ENCODE results near the gene KCTD19. TPM values are rescaled to one million over a fixed set of nuclear protein-coding genes. Genes with fewer than 3 reads are reported as not detected.

Gene KCTD19
- total RNA-seq, 2 experiments from 2014 or later = not detected

DNA sequence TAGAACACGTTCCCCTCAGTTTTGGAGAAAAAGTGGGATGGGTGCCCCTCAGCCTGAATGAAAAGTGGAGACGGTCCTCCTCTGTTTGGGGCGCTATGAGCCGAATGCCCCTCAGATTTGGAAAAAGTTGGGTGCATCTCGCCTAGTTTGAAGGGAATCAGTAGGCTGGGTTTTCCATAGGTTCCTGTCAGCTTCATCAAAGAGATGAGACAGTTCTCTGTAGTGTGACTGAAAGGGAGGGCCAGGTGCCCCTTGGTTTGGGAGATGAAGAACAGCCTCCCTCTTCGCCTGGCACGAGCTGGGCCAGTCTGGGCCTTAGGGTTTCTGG is 78.5 kb downstream of the KCTD19 start:
- POLR2A ChIA-PET = interaction anchor here (0.9 to 6.2 kb wide), 10 partner anchors 9 to 234 kb away, joined by 3 to 81 read pairs (median 4); partner anchors contain the start of genes ATP6V0D1, B3GNT9 and TMEM208
- Mint-ChIP-seq H3K27ac (peak overlapping the region; percentile 68), H3K36me3 (ENCODE audit: low read depth) (no peaks in the 10 kb centered on the region), H3K9me3 (no peaks in the 10 kb centered on the region), H3K4me3 (peak overlapping the region; percentile 97), H3K4me1 (ENCODE audit: low read depth) (peaks cover 42% of the 10 kb centered on the region), H3K27me3 (peaks cover 13% of the 10 kb centered on the region)
- Histone ChIP-seq H3K9me3 (ENCODE audit: control insufficient read depth in 1 of 2, insufficient read depth in 1 of 2, low read length in 2 of 2) (no peaks in the 10 kb centered on the region), H3K27ac (ENCODE audit: low read depth in 1 of 2, low read length in 2 of 2) (no peak overlapping the region), H3K27me3 (ENCODE audit: control insufficient read depth in 1 of 2, insufficient read depth in 2 of 2, low read length in 2 of 2) (peaks cover 0 to 6% of the 10 kb centered on the region in 2 experiments), H3K36me3 (ENCODE audit: insufficient read depth, low read length) (no peaks in the 10 kb centered on the region), H3K4me1 (ENCODE audit: insufficient read depth, low read length) (peaks cover 67% of the 10 kb centered on the region), H3K4me3 (ENCODE audit: low read length) (peak overlapping the region; percentile 87)
- intact Hi-C loops (cut with DNase I, micrococcal nuclease) = loop anchor here (5.0 to 10.0 kb wide), 3 partner anchors 141 to 837 kb away; partner anchors contain the start of genes NFATC3 (in 1 of the 2), PHAF1 (in 1 of the 2), RANBP10 (in 1 of the 2) and TSNAXIP1 (in 1 of the 2)
- CTCF ChIA-PET = interaction anchor here (1.0 to 5.3 kb wide), 4 partner anchors 21 to 417 kb away, joined by 3 to 31 read pairs (median 4); partner anchors contain the start of genes NAE1 and TMEM208
- TF ChIP-seq, protein P1, sequence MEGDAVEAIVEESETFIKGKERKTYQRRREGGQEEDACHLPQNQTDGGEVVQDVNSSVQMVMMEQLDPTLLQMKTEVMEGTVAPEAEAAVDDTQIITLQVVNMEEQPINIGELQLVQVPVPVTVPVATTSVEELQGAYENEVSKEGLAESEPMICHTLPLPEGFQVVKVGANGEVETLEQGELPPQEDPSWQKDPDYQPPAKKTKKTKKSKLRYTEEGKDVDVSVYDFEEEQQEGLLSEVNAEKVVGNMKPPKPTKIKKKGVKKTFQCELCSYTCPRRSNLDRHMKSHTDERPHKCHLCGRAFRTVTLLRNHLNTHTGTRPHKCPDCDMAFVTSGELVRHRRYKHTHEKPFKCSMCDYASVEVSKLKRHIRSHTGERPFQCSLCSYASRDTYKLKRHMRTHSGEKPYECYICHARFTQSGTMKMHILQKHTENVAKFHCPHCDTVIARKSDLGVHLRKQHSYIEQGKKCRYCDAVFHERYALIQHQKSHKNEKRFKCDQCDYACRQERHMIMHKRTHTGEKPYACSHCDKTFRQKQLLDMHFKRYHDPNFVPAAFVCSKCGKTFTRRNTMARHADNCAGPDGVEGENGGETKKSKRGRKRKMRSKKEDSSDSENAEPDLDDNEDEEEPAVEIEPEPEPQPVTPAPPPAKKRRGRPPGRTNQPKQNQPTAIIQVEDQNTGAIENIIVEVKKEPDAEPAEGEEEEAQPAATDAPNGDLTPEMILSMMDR (IDR thresholded peaks at IDR 0.05) = no peak
- DNase-seq (no peak), ATAC-seq (ENCODE audit: poor library complexity) (no peak)

DNA sequence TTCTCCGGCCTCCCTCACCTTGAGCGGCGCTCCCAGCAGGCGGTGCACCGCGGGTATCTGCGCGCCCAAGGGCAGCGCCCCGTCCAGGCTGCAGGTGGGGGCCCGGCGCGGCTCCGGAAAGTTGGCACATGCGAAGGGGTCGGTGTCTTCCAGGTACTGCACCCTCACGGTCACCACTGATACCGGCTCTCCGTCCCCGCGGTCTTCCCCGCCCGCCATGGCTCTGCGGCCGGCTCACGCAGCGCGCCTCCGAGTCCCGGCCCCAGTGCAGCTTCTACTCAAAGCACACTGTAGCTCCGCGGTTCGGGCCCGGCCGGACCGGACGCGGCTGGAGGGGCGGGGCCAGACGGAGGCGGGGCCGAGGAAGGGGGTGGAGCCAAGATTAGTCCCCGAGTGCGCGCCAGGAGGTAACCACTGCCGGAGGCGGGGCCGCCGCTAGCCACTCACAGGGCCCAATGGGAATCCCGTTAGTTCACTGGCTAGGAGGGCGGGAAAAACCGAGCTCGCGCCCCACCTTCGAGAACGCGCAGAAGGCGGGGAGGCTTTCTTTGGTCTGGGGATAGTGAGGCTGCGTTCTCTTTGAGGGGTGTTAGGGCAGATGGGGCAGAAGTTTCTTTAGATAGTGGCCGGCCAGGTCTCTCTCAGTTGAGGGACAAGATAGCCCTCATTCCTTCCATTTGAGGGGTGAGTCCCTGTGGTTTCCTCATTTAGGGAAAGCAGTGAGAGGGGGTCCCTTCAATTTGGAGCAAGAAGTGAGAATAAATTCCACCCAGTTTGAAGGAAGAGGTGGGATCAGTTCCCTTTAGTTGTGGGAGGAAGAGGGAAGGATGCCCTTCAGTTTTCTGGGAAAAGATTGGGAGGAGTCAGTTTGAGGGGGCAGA is 79.1 kb downstream of the KCTD19 start, which contains the start of gene FHOD1:
Gene FHOD1, minus strand, starts transcription at position 290 of the 881 bp plus-strand sequence. Its CDS starts 71 bp downstream, at position 219.
- Histone ChIP-seq H3K9me3 (ENCODE audit: control insufficient read depth in 1 of 2, insufficient read depth in 1 of 2, low read length in 2 of 2) (no peaks in the 10 kb centered on the region), H3K27me3 (ENCODE audit: control insufficient read depth in 1 of 2, insufficient read depth in 2 of 2, low read length in 2 of 2) (peaks cover 0 to 6% of the 10 kb centered on the region in 2 experiments), H3K4me3 (ENCODE audit: low read length) (peak within 1 kb of the TSS; percentile 87), H3K36me3 (ENCODE audit: insufficient read depth, low read length) (no peaks in the 10 kb centered on the region), H3K4me1 (ENCODE audit: insufficient read depth, low read length) (peaks cover 69% of the 10 kb centered on the region), H3K27ac (ENCODE audit: low read depth in 1 of 2, low read length in 2 of 2) (peak within 1 kb of the TSS; percentile 65 to 74)
- intact Hi-C loops (cut with DNase I, micrococcal nuclease) = loop anchor here (1.0 to 10.0 kb wide), 4 partner anchors 20 to 837 kb away; partner anchors contain the start of genes NFATC3 (in 1 of the 2), PHAF1 (in 1 of the 2), RANBP10 (in 1 of the 2) and TMEM208 (in 1 of the 2)
- Mint-ChIP-seq H3K9me3 (no peaks in the 10 kb centered on the region), H3K36me3 (ENCODE audit: low read depth) (no peaks in the 10 kb centered on the region), H3K27me3 (peaks cover 13% of the 10 kb centered on the region), H3K27ac (peak within 1 kb of the TSS; percentile 68), H3K4me3 (peak within 1 kb of the TSS; percentile 97), H3K4me1 (ENCODE audit: low read depth) (peaks cover 42% of the 10 kb centered on the region)
- CTCF ChIA-PET = interaction anchor here (1.0 to 5.3 kb wide), 5 partner anchors 20 to 417 kb away, joined by 3 to 31 read pairs (median 3); partner anchors contain the start of genes NAE1 and TMEM208
- ATAC-seq (ENCODE audit: poor library complexity) (peak; percentile 74), DNase-seq (peak; percentile 86 to 99 (median 96))
- TF ChIP-seq, protein P1 (IDR thresholded peaks at IDR 0.05) = no peak
- POLR2A ChIA-PET = interaction anchor here (0.6 to 6.2 kb wide), 11 partner anchors 8 to 234 kb away, joined by 3 to 81 read pairs (median 4); partner anchors contain the start of genes ATP6V0D1, B3GNT9 and TMEM208

DNA sequence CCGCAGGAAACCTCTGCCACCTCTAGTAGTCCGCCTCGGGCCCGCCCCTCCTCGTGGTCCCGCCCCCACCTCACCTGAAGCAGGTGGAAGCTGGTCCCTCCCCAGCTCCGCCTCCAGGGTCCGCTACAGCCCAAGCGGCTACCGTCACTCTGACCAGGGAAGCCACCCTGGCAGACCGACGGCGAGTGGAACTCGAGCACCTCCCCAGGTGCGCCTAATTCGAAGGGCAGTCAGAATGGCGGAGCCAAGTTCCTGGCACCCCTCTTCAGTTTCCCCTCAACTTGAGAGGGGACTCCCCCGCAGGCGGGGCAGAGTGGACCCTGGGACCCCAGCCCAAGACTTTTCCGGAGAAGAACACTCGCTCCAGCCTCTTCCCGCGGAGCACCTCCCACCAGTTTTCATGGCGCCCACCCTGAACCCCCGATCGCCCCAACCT is 79.8 kb downstream of the KCTD19 start:
- CTCF ChIA-PET = interaction anchor here (1.3 to 5.3 kb wide), 2 partner anchors 19 to 235 kb away, joined by 3 to 31 read pairs; partner anchors contain the start of gene TMEM208
- peak; percentile 4 for ATAC-seq (ENCODE audit: poor library complexity)

More for the DNA sequence above, 79.8 kb downstream of the KCTD19 start:
- Mint-ChIP-seq H3K27ac (peak overlapping the region; percentile 68), H3K36me3 (ENCODE audit: low read depth) (no peaks in the 10 kb centered on the region), H3K4me1 (ENCODE audit: low read depth) (peaks cover 42% of the 10 kb centered on the region), H3K27me3 (peaks cover 10% of the 10 kb centered on the region), H3K9me3 (no peaks in the 10 kb centered on the region), H3K4me3 (peak overlapping the region; percentile 97)
- H3K4me3 ChIP-seq (ENCODE audit: low read length) = peak overlapping the region; percentile 87
- POLR2A ChIA-PET = interaction anchor here (0.6 to 6.2 kb wide), 6 partner anchors 8 to 234 kb away, joined by 3 to 81 read pairs (median 4); partner anchors contain the start of genes ATP6V0D1, B3GNT9 and TMEM208
- TF ChIP-seq, protein P1 (IDR thresholded peaks at IDR 0.05) = no peak
- DNase-seq = peak in 8 of 14 experiments; percentile 24 to 63 (median 46)
- H3K4me1 ChIP-seq (ENCODE audit: insufficient read depth, low read length) = peaks cover 72% of the 10 kb centered on the region
- no peaks in the 10 kb centered on the region for H3K9me3 ChIP-seq (ENCODE audit: control insufficient read depth in 1 of 2, insufficient read depth in 1 of 2, low read length in 2 of 2)
- H3K27me3 ChIP-seq (ENCODE audit: control insufficient read depth in 1 of 2, insufficient read depth in 2 of 2, low read length in 2 of 2) = peaks cover 0 to 6% of the 10 kb centered on the region in 2 experiments
- H3K27ac ChIP-seq (ENCODE audit: low read depth in 1 of 2, low read length in 2 of 2) = peak overlapping the region; percentile 65 to 74
- no peaks in the 10 kb centered on the region for H3K36me3 ChIP-seq (ENCODE audit: insufficient read depth, low read length)
- intact Hi-C loops (cut with DNase I, micrococcal nuclease) = loop anchor here (1.0 to 10.0 kb wide), 4 partner anchors 19 to 838 kb away; partner anchors contain the start of genes NFATC3 (in 1 of the 2), PHAF1 (in 1 of the 2), RANBP10 (in 1 of the 2) and TMEM208 (in 1 of the 2)

All from CD4-positive, alpha-beta T cell (primary cell).